Urinary bladder (tissue), 4 donors: ENCODE results near the gene LRCH1. TPM values are rescaled to one million over a fixed set of nuclear protein-coding genes. Genes with fewer than 3 reads are reported as not detected.

Experiments
- DNase-seq: peaks from one replicate; pipeline ENCODE4 v3.0.0-alpha.2; 2015; ENCODE audit errors: extremely low spot score
- H3K27ac ChIP-seq: one replicate; pipeline ENCODE4 v1.5.1; 2013; ENCODE audit warnings: low read depth, mild to moderate bottlenecking, moderate library complexity
- H3K36me3 ChIP-seq: one replicate; pipeline ENCODE4 v1.6.1; 2013; ENCODE audit warnings: mild to moderate bottlenecking, moderate library complexity; ENCODE audit not compliant: insufficient read depth
- H3K4me1 ChIP-seq: one replicate; pipeline ENCODE4 v1.6.1; 2013; ENCODE audit warnings: mild to moderate bottlenecking, moderate library complexity; ENCODE audit not compliant: insufficient read depth
- H3K4me3 ChIP-seq: one replicate; pipeline ENCODE4 v1.5.1; 2013; ENCODE audit warnings: low read depth, low read length
- WGBS: extraction: QIAGEN DNeasy Blood & Tissue Kit; methylation state at CpG from one replicate; pipeline ENCODE4 v1.1.7; 2013; 5-methylcytosine and 5-hydroxymethylcytosine counted together
- polyA plus RNA-seq: library from polyadenylated mRNA; stranded (reverse); fragments of 200-250 nt; gene quantifications from one replicate; pipeline ENCODE4 v1.2.3, GENCODE V29; 2013
- total RNA-seq: library from RNA; depleted of rRNA; stranded (reverse); fragments of >200 nt; gene quantifications from one replicate; pipeline ENCODE4 v1.2.3, GENCODE V29; 2014
- donor health status: healthy with polysubstance abuse.
- donor health status: healthy.

LRCH1 gene
- total and polyA plus RNA-seq, 2 donors, result 17.8 to 34.4 TPM

GRCh38 chr13:46561691-46562090, 8.7 kb downstream of the LRCH1 start:
- Histone ChIP-seq H3K36me3 (no peaks in the 10 kb centered on the region), H3K27ac (no peak overlapping the region), H3K4me3 (no peak overlapping the region), H3K4me1 (no peaks in the 10 kb centered on the region)
- 92% methylated on average over 1 of the region's 1 CpG for WGBS
- DNase-seq, result no peak

DNA sequence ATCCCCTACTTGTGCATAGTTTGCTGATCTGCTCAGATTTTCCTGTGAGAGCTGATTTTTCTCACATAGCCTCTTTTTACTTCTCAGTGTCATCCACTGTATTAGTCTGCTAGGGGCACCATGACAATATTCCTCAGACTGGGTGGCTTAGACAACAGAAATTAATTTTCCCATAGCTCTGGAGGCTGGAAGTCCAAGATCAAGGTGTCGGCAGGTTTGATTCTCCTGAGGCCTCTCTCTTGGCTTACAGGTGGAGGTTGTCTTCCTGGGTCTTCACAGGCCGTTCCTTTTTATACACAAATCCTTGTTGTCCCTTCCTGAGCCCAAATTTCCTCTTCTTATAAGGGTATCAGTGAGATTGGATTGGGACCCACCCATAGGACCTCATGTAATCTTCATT, 9.2 kb downstream of the LRCH1 start:
- Histone ChIP-seq H3K4me1 (no peaks in the 10 kb centered on the region), H3K36me3 (no peaks in the 10 kb centered on the region), H3K27ac (no peak overlapping the region), H3K4me3 (no peak overlapping the region)
- WGBS, result 96% methylated on average over 2 of the region's 2 CpGs
- no peak for DNase-seq

GRCh38 chr13:46562581-46562980, 9.6 kb downstream of the LRCH1 start:
- Histone ChIP-seq H3K27ac (no peak overlapping the region), H3K36me3 (no peaks in the 10 kb centered on the region), H3K4me3 (no peak overlapping the region), H3K4me1 (no peaks in the 10 kb centered on the region)
- no peak for DNase-seq
- 96% methylated on average over 5 of the region's 5 CpGs for WGBS

DNA sequence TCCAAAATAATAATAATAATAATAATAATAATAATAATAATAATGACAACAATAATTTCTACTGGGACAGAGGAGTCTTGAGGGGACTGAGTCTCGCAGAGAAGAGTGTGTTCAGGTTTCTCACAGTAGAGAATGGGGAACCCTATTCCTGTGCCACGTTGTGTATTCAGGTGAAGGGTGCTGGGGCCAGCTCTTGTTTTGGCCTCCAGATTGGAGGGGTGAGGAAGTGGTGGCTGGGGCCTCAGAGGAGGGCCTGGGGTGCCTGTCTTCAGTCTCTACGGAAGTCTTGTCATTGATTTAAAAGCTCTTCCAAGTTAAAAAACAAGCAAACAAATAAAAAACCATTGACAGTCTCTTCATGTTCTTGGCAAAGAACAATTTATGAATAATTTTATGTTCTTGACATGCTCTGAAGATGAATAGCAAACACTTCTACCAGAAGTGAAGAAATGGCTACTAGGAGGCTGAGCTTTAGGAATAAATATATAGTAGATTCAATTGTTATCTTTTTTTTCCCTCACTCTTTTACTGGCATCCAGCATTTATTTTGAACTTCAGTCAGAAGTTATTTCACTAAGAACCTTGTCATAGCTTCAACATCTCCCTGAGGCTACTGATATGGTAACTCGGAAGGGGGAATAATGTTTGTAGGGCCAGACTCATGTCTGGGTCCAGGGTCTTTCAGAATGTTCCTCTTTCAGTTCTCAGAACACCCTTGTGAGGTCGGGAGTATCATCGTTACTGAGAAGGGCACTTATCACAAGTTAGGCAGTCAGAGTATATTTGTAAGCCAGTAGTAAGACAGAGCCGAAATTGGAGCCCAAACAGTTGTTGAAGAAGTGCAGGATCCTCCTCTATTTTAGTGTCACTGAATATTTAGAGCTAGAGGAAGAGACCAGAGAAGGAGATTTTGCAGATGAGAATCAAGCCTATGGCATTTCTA, 13.1 kb downstream of the LRCH1 start:
- no peak overlapping the region for H3K27ac ChIP-seq
- DNase-seq, result no peak
- H3K4me1 ChIP-seq, result no peaks in the 10 kb centered on the region
- WGBS, result 48% methylated on average over 7 of the region's 7 CpGs
- no peaks in the 10 kb centered on the region for H3K36me3 ChIP-seq
- no peak overlapping the region for H3K4me3 ChIP-seq

DNA sequence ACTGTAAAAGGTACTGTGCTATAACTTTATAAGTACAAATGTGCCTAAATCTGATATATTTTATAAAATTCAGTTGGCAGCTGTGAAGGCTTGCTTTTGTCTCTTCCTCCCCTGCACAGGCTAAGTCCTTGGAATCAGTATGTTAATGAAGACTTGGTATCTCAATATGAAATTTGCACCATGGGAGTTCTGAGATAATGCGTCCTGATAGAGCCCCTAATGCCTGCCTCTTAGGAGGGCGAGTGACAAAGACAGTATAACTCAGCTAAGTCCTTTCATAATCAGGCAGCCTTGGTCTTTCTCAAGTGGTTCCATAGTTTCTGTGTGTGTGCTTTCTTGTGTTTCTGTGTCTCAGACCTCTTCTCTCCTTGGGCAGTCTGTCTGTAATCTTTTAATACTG, 14.7 kb downstream of the LRCH1 start:
- Histone ChIP-seq H3K36me3 (no peaks in the 10 kb centered on the region), H3K4me3 (no peak overlapping the region), H3K27ac (no peak overlapping the region), H3K4me1 (peaks cover 2% of the 10 kb centered on the region)
- WGBS, result 92% methylated on average over 2 of the region's 2 CpGs
- no peak for DNase-seq

GRCh38 chr13:46569456-46569855, 16.5 kb downstream of the LRCH1 start:
- Histone ChIP-seq H3K36me3 (no peaks in the 10 kb centered on the region), H3K4me3 (no peak overlapping the region), H3K4me1 (peaks cover 2% of the 10 kb centered on the region), H3K27ac (no peak overlapping the region)
- DNase-seq, result no peak
- 85% methylated on average over 7 of the region's 7 CpGs for WGBS

DNA sequence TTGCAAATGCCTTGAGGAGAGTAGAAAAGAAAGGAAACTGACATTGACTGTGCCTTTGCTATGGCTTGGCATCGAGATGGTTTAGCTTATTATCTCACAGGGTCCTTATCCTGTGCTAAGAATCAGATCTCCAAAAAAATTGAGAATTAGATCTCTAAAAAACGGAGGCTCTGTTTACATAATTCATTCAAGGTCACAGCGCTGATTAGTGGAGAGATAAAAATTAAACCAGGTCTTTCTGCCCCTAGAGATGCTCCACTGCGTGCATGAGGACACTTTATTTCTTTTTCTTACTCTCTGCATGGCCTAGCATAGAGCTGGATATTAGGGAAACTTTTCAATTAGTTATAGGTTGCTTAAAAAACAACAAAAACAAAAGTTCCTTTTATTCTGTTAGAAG, 17.3 kb downstream of the LRCH1 start:
- Histone ChIP-seq H3K36me3 (no peaks in the 10 kb centered on the region), H3K4me1 (peaks cover 2% of the 10 kb centered on the region), H3K4me3 (no peak overlapping the region), H3K27ac (no peak overlapping the region)
- WGBS, result 78% methylated on average over 4 of the region's 4 CpGs
- DNase-seq, result no peak

DNA sequence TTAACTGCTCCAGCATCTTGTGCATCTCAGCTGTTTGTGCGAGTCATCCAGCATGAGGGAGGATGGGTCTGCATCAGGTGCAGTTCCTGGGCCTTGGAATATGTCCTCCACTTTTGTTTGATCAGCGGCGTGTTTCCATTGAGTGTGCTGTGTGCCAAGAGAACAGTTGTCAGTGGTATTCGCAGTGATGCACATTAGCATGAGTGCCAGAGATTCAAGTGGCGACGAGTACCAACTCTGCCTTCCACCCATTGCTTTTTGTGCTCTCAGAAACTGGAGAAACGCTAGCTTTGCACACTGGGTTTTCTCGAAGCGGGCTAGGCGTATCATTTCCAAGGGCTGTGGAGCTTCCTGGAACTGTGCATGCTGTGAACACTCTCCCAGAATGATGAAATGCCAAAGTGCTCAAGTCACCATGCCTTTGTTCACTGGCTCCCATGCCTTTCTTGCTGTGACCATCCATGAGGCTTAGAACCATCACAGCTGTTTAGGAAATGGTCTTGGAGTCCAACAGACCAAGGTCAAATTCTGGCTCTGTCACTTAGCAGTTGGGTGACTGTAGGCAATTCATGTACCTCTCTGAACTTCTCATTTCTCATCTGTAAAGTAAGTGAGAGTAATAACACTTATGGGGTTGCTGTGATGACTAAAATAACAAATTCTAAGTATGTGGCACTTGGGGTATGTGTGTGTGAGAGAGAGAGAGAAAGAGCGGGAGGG, 18.4 kb downstream of the LRCH1 start:
- 89% methylated on average over 11 of the region's 11 CpGs for WGBS
- H3K36me3 ChIP-seq, result no peaks in the 10 kb centered on the region
- no peak overlapping the region for H3K4me3 ChIP-seq
- no peak overlapping the region for H3K27ac ChIP-seq
- DNase-seq, result no peak
- H3K4me1 ChIP-seq, result peaks cover 2% of the 10 kb centered on the region

- Histone ChIP-seq H3K36me3 (no peaks in the 10 kb centered on the region), H3K4me3 (no peak overlapping the region), H3K4me1 (peaks cover 2% of the 10 kb centered on the region), H3K27ac (no peak overlapping the region)
- no peak for DNase-seq
- 69% methylated on average over 7 of the region's 7 CpGs for WGBS
These were observed 19.1 kb downstream of the LRCH1 start for GRCh38 chr13:46571909-46572595.

DNA sequence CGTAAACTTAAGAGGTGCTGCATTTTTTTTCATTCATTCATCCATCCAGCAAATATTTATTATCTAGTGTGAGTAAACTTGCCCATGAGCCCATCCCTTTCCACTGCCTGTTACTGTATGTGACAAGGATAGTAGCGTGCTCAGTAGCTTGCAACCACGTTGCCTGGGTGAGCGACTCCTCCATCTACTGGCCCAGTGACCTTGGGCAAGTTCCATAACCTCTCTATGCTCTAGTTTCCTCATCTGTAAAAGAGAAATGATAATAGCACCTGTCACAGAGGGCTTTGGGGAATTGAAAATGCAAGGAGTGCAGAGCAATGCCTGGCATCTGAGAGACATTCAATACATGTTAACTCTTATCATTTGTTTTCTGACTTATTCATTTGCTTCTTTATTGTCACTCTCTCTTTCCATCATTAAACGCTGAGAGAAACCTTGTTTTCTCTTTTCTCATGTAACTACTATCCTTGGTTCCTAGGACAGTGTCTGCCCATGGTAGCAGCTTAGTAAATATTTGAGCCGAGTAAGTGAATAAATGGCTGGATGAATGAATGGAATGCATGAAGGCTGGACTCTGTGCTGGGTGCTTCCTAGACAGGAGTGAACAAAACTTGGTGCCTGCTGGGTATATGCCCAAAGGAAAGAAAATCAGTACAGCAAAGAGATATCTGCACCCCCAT, 19.9 kb downstream of the LRCH1 start:
- Histone ChIP-seq H3K36me3 (no peaks in the 10 kb centered on the region), H3K4me3 (no peak overlapping the region), H3K4me1 (peaks cover 4% of the 10 kb centered on the region), H3K27ac (no peak overlapping the region)
- WGBS, result 89% methylated on average over 6 of the region's 6 CpGs
- DNase-seq, result no peak

GRCh38 chr13:46575301-46575771, 22.4 kb downstream of the LRCH1 start:
- H3K4me1 ChIP-seq, result peaks cover 4% of the 10 kb centered on the region
- no peak for DNase-seq
- no peak overlapping the region for H3K27ac ChIP-seq
- 65% methylated on average over 3 of the region's 3 CpGs for WGBS
- no peaks in the 10 kb centered on the region for H3K36me3 ChIP-seq
- H3K4me3 ChIP-seq, result no peak overlapping the region

- Histone ChIP-seq H3K4me1 (peaks cover 4% of the 10 kb centered on the region), H3K4me3 (no peak overlapping the region), H3K27ac (no peak overlapping the region), H3K36me3 (no peaks in the 10 kb centered on the region)
- DNase-seq, result no peak
- WGBS, result 20% methylated on average over 5 of the region's 5 CpGs
These were observed 22.9 kb downstream of the LRCH1 start for GRCh38 chr13:46575818-46576221.

DNA sequence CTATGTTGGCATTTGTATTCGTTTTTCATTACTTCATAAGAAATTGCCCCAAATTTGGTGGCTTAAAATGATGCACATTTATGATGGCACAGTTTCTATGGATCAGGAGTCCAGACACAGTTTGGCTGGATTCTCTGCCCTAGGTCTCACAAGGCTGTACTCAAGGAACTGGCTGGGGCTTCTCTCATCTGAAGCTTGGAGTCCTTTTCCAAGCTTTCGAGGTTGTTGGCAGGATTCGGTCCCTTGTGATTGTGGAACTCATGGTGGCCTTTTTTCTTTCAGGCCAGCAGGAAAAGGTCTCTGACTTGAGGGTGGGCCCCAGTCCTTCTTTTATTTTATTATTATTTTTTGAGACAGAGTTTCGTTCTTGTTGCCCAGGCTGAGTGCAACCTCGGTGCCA, 23.8 kb downstream of the LRCH1 start:
- peaks cover 4% of the 10 kb centered on the region for H3K4me1 ChIP-seq
- no peak overlapping the region for H3K4me3 ChIP-seq
- no peaks in the 10 kb centered on the region for H3K36me3 ChIP-seq
- WGBS, result 75% methylated on average over 5 of the region's 5 CpGs
- no peak overlapping the region for H3K27ac ChIP-seq
- no peak for DNase-seq
